ENCODE data around the gene RAP1GAP2.

DNA sequence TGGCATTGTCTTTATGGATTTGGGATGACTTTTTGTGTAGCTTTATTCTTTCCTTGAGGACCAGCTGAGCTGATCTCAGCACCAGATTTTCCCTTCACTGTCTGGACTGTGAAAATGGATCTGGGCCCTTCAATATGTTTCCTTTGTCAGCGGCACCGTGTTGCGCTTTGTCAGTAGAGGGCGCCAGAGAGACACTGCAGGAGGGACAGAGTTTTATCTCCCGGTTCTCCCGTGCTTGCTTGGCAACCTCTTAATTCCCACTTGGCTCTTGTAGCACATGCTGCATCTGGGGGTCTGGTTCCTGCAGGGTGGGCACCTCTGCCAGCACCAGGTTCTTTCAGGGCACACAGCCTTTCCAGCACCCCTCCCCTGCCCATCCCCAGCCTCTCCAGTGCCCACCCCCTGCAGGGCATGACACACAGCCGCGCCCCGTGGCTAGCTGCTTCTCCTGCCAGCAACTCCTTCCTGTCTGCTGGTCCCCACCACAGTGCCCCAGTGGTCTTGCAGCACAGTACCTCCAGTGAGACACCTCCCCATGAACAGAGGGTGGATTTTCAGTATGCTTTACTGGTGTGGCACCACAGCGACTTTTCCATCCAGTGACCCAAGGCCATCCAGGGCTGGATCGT lies 247.6 kb downstream of the RAP1GAP2 start:
- TF ChIP-seq, protein P1, sequence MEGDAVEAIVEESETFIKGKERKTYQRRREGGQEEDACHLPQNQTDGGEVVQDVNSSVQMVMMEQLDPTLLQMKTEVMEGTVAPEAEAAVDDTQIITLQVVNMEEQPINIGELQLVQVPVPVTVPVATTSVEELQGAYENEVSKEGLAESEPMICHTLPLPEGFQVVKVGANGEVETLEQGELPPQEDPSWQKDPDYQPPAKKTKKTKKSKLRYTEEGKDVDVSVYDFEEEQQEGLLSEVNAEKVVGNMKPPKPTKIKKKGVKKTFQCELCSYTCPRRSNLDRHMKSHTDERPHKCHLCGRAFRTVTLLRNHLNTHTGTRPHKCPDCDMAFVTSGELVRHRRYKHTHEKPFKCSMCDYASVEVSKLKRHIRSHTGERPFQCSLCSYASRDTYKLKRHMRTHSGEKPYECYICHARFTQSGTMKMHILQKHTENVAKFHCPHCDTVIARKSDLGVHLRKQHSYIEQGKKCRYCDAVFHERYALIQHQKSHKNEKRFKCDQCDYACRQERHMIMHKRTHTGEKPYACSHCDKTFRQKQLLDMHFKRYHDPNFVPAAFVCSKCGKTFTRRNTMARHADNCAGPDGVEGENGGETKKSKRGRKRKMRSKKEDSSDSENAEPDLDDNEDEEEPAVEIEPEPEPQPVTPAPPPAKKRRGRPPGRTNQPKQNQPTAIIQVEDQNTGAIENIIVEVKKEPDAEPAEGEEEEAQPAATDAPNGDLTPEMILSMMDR (IDR thresholded peaks at IDR 0.05; ENCODE audit: low read depth, low read length, poor library complexity, severe bottlenecking) = peak; percentile 80
- TF ChIP-seq EZH2phosphoT487 (IDR thresholded peaks at IDR 0.05; ENCODE audit: borderline replicate concordance, low read length) = no peak

Data from DOHH2 (cell line).